ENCODE results near the gene DUSP16.
A peak's percentile ranks its signal among the peaks of the same experiment; 100 is the strongest.
"Not testable (repeated sequence)": the region's sequence is repeated elsewhere in the genome, so short reads cannot be mapped to it uniquely, and the experiment has no call there.

Gene DUSP16

DNA sequence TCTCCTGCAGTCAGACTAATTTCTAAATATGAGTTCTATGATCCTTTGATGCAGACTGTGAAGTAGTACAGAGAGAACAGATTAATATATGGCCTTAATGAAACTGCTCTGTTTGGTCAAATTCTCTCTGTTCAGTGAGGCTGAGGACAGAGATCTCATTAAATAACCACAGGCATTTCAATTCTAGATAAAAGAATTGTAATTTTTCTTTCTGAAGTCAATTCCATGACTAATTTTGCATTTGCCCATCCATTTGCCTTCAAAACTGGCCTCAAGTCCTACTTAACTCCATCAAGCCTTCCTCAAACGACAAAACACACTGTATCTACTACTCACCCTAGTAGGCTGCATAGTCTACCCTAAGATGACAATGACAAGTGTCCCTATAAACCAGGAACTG is 67.1 kb downstream of the DUSP16 start:
- no peak for DNase-seq (ENCODE audit: low read depth)

DNA sequence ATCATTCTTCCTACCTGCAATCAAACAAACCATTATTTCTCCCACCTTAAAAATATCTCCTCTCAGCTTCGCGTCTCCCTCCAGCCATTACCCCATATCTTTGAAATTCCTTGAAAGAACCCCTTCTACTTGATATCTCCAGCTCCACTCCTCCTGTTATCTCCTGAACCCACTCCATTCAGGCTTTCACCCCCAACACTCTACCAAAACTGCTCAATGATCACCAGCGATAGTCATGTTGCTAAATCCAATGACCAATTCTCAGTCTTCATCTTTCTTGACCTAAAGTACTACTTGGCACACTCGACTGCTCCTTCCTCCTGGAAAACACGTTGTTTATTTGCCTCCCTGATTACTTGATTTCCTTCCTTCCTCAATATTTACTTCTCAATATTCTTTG is 70.1 kb downstream of the DUSP16 start:
- DNase-seq (ENCODE audit: low read depth): no peak

DNA sequence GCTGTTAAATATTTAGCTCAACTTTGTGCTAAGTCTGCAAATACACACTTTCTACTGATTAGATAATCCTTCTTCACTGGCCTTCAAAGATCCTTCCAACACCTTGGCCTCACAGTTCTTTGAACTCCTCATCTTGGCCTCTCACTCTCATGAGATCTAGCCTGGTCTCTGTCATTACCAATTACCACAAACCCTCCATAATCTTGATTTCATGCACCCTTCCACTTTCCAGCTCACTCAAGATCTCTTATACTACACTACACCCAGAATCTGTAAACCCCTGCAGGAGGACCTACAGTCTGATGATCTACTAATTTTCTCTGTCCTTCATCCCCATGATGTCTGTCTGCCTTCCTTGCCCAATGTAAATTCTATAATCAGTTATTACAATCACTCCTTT is 71.1 kb downstream of the DUSP16 start:
- DNase-seq (ENCODE audit: low read depth): no peak

DNA sequence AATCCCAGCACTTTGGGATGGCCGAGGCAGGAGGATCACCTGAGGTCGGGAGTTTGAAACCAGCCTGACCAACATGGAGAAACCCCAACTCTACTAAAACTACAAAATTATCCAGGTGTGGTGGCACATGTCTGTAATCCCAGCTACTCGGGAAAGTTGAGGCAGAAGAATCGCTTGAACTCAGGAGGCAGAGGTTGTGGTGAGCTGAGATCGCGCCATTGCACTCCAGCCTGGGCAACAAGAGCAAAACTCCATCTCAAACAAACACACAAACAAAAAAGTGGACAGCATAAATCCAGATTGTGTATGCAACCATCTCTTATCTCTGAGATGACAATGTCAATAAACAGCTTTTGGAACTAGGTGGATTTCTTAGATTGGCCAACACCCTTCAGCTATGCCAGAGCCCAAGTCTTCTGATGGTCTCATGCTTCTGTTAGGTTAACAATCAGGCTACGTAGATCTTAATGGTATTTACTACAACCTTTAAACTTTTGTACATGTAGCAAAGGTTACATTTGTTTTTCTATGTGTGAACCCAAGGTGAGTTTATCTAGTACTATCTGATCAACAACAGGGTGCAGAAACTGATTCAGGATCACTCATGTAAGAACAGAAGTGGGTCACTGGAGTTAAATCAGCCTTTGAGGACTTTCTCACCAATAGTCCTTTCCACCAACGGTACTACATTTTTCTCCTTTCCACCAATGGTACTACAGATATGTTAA is 73.7 kb downstream of the DUSP16 start:
- no peak for DNase-seq (ENCODE audit: low read depth)

DNA sequence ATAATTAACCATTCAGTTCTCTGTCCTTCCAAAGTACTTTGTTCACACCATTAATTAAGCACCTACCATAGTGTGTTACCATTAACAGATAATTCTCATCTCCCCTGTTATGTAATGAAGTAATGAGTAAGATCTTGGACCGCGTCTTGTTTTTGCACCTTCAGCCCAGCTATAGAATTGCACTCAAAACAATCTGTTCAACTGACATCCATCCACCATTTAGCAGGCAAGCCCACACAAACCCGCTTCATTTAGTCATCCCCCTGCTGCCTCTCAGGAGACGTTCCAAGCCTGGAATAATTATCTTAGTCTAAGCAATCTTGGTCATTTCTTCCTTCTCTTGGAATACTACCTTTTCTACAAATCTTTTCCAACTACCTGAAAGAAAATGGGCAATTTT is 74.4 kb downstream of the DUSP16 start:
- DNase-seq (ENCODE audit: low read depth): no peak

DNA sequence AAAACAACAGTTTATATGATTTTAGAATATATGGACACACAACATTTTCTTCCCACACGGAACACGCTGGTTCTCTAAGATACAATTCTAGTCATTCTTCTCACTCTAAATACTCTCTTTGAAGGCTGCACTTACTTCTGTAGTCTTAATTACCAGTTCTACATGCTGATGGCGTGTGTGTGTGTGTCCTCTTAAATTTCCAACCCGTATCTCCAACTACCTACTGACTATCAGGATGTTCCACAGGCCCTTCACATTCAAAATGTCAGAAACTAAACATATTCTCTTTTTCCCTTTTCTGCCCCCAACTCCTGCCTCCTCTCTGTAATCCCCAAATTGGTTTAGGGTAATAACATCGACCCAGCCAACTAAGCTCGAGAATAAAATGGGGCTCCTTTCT is 75.2 kb downstream of the DUSP16 start:
- DNase-seq (ENCODE audit: low read depth): no peak

DNA sequence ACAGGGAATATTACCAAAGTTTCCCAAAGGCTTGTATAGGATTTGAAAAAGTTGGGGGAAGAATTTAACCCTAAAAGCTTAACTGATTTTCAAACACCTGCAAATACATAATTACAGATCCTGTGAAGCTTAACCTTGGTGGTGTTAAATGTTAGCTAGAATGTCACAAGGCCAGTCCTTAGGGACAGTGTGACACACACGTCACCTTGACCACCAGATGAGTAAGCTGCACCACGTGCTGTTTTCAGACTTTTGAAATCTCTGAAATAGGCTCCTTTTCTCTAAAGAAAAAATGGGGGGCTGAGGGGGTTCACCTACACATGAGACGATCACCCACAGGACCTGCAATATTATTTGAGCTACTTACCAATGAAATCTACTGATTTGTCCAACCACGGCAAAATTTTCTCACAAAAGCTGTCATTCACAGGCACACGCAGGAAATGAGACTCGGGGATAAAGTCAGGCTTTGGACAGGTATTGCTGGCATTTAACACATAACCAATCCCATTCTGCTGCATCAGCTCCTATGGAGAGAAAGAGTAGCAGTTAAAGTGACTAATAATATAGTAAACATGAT is 75.9 kb downstream of the DUSP16 start:
- no peak for DNase-seq (ENCODE audit: low read depth)

DNA sequence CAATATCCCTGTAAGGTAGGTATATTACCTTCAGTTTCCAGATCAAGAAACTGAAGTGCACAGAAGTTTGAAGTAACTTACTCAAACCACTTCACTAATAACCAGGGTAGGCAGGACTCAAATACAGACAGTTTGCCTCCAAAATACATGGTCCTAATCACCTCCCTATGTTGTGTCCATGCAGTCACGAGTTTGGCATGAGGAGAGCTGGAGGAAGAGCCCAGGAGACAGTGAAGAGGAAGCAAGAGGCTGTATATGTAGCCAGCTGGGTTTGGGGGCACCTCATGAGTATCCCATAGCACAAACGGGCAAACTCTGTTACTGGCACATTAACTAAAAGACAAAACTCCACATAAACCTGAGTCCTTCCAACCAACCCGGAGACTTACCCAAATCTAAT is 79.2 kb downstream of the DUSP16 start:
- DNase-seq (ENCODE audit: low read depth): no peak

DNA sequence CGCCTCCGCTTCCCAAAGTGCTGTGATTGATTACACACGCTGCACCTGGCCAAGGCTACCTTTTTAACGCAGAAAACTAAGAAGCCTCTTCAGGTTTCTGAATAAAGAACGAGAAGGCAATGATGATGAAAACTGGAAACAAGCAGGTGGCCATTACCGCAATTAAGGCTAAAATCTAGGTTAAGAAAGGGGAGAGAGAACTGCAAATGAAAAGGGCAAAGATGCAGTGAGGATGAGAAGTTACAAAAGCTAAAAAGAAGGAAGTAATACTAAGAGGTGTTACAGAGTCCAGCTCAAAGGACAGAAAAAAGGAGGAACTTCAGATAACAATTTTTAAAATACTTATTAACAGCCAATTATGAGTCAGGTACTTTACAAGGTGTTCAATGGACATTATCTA is 79.7 kb downstream of the DUSP16 start:
- no peak for DNase-seq (ENCODE audit: low read depth)

DNA sequence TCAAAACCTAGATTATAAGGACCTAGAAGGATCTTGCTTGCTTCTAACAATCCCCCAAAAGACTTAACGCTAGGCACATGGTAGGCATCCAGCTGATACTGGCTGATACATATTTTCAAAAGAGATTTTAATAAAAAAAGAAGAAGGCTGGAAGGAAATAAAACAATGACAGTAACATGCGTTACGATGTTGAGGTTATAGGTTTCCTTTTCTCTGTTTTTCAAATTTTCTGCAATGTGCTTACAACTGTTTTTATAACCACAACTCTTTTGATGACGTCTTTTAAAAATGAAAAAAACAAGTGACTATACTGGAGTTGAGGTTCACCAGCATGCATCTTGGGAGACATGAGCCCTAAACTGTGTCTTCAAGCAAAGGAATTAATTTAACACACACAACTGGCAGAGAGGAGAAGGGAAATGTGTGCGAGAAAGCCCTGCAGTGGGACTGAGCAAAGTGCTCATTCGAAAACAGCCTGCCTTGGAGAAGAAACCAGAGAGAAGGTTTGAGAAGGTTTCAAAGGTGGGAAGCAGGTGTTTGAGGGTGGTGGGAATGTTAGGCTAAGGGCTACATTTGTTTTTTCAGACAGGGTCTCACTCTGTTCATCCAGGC is 80.4 kb downstream of the DUSP16 start:
- peak; percentile 39 for DNase-seq (ENCODE audit: low read depth)

DNA sequence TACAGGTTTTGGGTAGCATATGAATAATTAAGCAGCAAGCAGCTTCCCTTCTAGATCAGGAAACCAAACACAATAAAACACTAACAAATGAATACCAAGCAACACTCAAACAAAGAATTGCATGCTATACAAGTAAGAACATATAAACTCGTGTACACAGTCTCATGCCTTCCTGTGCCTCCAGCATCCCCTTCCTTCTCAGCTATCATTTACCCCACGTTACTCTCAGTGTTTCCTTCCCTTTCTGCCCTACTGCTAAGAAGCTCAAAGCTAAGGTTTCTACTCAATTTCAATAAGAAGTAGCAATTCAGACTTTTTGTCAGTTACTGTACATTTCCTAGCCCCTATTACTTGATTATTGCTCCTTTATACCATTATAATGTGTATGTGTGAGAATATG is 81.0 kb downstream of the DUSP16 start:
- no peak for DNase-seq (ENCODE audit: low read depth)

DNA sequence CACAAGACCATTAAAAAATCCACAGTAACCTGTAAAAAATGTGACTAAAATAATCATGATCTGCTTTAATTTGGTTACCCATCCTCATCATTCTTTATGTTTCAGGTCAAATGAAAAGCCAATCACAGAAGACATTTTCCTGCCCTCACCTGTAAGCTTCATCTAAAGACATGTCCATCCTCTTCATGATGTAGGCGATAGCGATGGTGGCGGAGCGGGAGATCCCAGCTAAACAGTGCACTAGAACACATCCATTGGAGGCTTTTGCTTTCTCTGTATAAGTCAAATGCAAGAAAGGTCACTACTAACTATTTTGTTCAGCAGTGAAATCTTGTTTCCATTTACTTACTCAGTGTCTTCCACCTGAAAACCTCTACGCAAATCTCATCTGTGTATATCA is 82.6 kb downstream of the DUSP16 start:
- no peak for DNase-seq (ENCODE audit: low read depth)

DNA sequence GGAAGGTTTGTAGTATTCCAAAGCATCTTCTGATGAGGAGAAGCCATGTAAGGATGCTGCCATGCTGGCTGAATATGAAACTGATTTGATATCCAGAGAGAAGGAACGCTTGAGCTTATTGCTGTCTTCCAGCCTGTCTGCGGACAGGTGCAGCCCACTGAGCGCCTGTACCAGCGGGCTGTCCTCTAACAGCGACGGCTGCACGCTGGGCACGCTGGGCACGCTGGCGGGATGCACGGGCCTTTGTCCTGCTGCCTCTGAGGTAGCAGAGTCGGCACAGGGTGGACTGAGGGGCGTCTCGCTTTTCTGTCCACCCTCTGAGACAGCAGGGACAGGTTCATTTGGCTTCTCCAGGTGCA is 85.2 kb downstream of the DUSP16 start:
- DNase-seq (ENCODE audit: low read depth): no peak

DNA sequence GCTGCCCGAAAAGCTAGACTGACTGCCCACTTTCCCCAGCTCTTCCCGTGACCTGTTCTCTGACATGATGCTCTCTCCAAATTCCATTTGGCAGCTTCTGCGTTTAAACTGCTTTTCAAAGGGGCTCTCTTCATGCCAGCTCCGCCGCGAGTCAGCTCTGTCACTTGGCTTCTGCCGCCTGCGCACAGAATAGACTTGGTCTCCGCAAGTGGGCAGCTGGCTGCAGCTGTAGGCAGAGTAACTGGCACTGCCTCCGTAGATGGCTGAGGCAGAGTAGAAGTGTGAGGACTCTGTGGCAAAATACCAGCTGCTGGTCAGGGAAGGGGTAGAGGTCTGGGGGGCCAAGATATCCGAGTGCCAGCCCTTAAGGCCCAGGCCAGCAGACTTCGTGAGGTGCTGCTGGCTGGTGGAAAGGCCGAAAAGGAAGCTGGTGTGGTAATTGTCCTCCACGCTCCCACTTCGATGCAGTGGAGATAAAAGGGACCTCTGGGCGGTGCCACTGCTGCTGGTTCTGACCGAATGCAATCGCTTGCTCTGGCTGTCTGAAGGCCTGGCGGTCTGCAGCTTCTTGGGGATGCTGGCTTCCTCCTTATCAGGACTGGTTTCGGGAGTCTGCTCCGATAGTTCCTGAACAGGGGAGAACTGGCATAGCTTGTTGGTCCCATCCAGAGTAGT is 85.7 kb downstream of the DUSP16 start:
- DNase-seq (ENCODE audit: low read depth): no peak

DNA sequence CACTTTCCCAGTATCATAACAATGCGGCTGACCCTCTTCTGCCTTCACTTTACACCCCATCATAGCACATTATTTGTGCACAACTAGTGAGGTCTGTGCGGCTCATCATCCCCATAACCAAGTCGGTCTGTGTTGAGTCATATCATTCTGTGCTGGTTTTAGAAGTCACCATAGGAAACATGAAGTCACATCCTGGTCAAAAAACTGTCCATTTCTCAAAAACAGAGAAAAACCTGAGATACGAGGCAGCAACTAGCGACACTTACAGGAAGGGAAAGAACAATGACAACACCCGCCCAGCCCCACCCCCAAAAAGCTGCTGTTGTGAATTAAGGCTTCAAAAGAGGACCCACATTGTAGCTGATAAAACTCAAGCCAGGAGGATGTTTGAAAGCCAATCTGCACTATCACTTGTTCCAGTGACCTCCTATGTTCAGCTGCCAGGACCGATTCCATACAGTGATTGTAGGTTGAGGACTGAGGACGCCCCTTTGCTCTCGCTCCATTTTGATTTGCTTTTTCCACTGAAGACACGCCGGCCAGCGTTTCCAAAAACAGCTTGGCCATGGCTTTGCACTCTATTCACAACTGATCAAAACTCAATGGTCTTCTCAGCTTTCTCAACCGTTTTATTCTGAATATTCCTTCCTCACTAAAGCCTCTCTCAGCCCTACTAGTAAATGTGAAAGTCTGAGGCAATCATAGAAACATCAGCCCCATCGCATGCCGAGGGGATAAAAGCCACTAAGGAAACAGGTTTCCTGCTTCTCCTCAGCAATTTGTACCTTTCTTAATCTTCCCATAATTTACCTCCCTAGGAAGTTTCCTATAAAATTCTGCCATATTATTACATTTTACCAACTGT is 87.5 kb downstream of the DUSP16 start:
- DNase-seq (ENCODE audit: low read depth): peak; percentile 47

DNA sequence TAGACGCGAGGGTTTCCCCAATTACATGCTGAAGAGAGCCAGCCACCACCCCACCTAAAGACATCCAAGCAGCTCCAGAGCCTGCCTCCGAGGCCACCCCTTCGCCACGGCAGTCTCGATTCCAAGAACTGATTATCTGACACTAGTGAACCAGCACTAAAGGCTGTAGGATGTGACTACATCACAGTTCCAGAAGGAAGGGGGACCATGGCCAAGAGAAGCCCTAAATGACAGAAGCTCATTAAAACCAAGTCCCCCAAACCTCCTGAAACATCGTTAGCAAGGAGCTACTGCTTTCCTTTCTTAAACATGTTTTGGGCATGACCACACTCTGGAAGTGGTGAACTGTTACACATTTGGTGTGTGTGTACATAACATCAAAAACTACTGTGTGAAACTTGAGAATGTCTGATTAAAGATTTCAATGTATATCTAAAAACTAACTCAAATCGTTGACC is 88.2 kb downstream of the DUSP16 start:
- no peak for DNase-seq (ENCODE audit: low read depth)

DNA sequence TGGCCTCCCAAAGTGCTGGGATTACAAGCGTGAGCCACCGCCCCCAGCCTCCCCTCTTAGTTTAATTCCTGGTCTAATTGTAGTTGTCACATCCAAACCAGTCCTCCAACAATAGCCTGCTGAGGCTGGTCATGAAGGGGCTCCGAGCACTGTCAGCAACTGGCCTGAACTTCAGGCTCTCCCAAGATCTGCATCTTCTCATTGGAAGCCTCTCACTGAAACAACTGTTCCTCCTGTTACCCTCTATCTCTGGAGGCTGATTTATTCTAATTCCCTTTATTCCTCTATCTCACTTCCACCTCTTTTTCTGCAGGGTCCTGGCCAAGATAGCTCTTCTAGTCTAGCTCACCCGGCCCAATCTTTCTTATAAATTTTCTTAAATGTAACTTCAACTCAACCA is 89.4 kb downstream of the DUSP16 start:
- DNase-seq (ENCODE audit: low read depth): no peak

DNA sequence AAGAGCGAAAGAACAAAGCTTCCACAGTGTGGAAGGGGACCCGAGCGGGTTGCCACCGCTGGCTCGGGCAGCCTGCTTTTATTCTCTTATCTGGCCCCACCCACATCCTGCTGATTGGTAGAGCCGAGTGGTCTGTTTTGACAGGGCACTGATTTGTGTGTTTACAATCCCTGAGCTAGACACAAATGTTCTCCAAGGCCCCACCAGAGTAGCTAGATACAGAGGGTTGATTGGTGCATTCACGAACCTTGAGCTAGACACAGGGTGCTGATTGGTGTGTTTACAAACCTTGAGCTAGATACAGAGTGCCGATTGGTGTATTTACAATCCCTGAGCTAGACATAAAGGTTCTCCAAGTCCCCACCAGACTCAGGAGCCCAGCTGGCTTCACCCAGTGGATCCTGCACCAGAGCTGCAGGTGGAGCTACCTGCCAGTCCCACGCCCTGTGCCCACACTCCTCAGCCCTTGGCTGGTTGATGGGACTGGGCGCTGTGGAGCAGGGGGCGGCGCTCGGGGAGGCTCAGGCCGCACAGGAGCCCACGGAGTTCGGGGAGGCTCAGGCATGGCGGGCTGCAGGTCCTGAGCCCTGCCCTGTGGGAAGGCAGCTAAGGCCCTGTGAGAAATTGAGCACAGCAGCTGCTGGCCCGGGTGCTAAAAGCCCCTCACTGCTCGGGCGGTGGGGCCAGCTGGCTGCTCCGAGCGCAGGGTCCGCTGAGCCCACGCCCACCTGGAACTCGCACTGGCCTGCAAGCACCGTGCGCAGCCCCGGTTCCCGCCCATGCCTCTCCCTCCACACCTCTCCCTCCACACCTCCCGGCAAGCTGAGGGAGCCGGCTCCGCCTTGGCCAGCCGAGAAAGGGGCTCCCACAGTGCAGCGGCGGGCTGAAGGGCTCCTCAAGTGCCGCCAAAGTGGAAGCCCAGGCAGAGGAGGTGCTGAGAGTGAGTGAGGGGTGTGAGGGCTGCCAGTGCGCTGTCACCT is 90.4 kb downstream of the DUSP16 start:
- not testable (repeated sequence) for DNase-seq (ENCODE audit: low read depth)

DNA sequence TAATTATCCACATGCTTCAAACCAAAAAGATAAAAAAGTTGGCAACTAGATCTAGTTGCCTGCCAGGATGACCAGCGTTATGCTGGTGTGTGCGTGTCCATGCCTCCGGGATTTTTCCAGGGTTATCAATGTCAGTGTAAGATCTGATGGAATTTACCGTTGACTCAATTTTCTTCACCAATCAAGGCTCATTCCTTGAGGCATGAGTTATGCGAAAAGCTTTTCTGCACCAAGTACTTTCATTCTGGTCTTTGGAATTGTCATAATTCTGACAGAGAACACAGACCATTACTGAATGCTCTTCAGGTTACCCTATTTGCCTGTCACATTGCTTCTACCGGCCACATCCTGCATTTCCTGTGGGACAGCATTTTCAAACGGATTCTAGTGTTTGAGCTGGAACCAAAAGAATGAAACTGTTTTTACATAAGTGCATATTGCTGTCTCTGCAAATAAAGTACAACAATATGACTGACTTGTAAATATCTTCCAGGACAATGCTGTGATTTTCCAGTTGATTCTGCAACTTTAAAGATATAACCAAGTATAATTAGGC is 91.8 kb downstream of the DUSP16 start:
- no peak for DNase-seq (ENCODE audit: low read depth)

DNA sequence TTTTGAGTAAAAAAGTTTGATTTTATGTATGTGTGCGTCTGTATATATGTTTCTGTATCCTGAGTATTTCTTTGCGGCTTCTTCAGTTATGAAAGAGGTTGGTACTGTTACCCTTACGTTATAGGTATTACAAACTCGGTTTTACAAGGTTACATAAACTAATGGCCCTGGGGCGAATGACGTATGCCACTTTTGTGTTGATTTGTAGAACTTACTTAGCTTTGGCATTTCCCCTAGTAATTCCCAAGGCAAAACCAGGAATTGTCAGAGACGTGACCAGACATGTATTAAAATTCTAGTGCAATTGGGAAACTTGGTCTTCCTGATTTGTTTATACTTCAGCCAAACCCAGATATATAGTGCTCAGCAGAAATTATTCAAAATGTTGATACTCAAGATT is 93.3 kb downstream of the DUSP16 start:
- DNase-seq (ENCODE audit: low read depth): no peak

DNA sequence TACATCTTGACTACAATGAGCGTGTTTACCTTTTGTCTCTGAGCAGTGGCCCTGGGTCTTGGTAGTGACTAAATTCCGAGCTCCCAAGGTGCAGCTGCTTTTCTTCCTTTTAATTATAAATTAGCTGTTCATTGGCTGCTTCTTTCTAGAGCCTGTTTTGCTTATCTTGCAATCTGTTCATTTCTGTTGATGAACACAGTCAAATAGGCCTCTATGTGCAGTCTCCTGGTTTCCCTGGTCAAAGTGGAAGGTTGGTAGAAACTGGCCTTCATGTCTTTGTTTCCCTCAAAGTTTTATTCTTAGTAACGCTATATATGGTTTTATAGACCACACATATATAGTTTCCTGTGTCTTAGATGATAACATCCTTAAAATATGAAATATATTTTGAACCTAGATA is 94.1 kb downstream of the DUSP16 start:
- DNase-seq (ENCODE audit: low read depth): no peak
